ENCODE results near the gene WNT8B.

DNA sequence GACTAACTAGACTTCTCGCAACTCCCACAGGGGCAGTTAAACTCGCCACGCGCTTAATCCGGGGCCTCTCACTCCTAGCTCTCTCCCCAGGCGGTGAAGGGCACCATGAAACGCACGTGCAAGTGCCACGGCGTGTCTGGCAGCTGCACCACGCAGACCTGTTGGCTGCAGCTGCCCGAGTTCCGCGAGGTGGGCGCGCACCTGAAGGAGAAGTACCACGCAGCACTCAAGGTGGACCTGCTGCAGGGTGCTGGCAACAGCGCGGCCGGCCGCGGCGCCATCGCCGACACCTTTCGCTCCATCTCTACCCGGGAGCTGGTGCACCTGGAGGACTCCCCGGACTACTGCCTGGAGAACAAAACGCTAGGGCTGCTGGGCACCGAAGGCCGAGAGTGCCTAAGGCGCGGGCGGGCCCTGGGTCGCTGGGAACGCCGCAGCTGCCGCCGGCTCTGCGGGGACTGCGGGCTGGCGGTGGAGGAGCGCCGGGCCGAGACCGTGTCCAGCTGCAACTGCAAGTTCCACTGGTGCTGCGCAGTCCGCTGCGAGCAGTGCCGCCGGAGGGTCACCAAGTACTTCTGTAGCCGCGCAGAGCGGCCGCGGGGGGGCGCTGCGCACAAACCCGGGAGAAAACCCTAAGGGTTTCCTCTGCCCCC, 19.5 kb downstream of the WNT8B start:
- TF ChIP-seq EZH2phosphoT487 (IDR thresholded peaks at IDR 0.05; ENCODE audit: insufficient read depth, low read depth) (no peak), EZH2 (IDR thresholded peaks at IDR 0.05; ENCODE audit: insufficient read depth, poor library complexity, severe bottlenecking) (peak; percentile 20)
